ENCODE results near the gene CLTCL1.

DNA sequence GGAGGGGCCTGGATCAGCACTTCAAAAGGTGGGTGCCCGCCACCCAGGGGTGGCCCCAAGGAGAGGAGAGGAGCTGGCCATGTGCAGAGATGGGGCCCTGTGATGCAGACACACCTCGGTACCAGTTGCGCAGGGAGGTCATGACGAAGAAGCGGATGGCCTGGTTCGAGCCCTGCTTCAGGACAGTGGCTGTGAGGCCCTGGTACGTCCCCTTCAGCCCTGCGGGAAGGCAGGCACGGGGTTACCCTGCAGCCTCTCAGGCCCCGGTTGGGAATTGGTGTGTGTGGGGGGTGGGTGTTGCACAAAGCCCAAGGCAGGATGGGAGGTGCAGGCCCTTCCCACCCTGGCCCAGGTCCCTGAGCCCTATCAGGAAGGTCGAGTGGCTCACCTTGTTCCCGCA, 114.8 kb downstream of the CLTCL1 start:
- TF ChIP-seq, protein P1, sequence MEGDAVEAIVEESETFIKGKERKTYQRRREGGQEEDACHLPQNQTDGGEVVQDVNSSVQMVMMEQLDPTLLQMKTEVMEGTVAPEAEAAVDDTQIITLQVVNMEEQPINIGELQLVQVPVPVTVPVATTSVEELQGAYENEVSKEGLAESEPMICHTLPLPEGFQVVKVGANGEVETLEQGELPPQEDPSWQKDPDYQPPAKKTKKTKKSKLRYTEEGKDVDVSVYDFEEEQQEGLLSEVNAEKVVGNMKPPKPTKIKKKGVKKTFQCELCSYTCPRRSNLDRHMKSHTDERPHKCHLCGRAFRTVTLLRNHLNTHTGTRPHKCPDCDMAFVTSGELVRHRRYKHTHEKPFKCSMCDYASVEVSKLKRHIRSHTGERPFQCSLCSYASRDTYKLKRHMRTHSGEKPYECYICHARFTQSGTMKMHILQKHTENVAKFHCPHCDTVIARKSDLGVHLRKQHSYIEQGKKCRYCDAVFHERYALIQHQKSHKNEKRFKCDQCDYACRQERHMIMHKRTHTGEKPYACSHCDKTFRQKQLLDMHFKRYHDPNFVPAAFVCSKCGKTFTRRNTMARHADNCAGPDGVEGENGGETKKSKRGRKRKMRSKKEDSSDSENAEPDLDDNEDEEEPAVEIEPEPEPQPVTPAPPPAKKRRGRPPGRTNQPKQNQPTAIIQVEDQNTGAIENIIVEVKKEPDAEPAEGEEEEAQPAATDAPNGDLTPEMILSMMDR (IDR thresholded peaks at IDR 0.05 in 8 of 11, conservative IDR thresholded peaks at IDR 0.05 in 3 of 11), result no peak
- TF ChIP-seq POLR2AphosphoS5 (IDR thresholded peaks at IDR 0.05), result no peak
- no peak for TF ChIP-seq POLR2A (IDR thresholded peaks at IDR 0.05)
